ENCODE results near the gene SVEP1. TPM values are rescaled to one million over a fixed set of nuclear protein-coding genes. Genes with fewer than 3 reads are reported as not detected.

SVEP1 gene
- total and polyA plus RNA-seq, 2 experiments from 2014 or later = 0.18 to 0.63 TPM

GRCh38 chr9:110338143-110338542 lies 241.4 kb downstream of the SVEP1 start:
- ATAC-seq = no peak
- no peak for DNase-seq (ENCODE audit: low spot score)
- Histone ChIP-seq H3K27me3 (ENCODE audit: insufficient read depth) (no peaks in the 10 kb centered on the region), H3F3A (replicated peaks; ENCODE audit: low read depth) (no peaks in the 10 kb centered on the region), H3K27ac (ENCODE audit: low read depth) (no peak overlapping the region), H3K9me2 (ENCODE audit: insufficient read depth) (no peaks in the 10 kb centered on the region), H3K4me3 (no peak overlapping the region), H3K36me3 (ENCODE audit: insufficient read depth) (no peaks in the 10 kb centered on the region), H3K79me2 (replicated peaks; ENCODE audit: insufficient read depth) (no peaks in the 10 kb centered on the region), H4K20me1 (replicated peaks; ENCODE audit: insufficient read depth) (no peaks in the 10 kb centered on the region), H3K4me1 (ENCODE audit: insufficient read depth) (no peaks in the 10 kb centered on the region), H3K4me2 (no peak overlapping the region), H2AFZ (no peak overlapping the region)
- no peak overlapping the region for H3K27ac Mint-ChIP-seq
- no peaks in the 10 kb centered on the region for H3K9me3 Mint-ChIP-seq
- no peak for TF ChIP-seq STAT1 (IDR thresholded peaks at IDR 0.05; ENCODE audit: unreplicated experiment)
- TF ChIP-seq EZH2 (IDR thresholded peaks at IDR 0.05; ENCODE audit: low read depth, unreplicated experiment) = no peak
- no peak for TF ChIP-seq CREB1 (CRISPR knock-in tag; IDR thresholded peaks at IDR 0.05; ENCODE audit: low read depth)
- TF ChIP-seq EZH2phosphoT487 (IDR thresholded peaks at IDR 0.05; ENCODE audit: unreplicated experiment) = no peak
- TF ChIP-seq REST (IDR thresholded peaks at IDR 0.05; ENCODE audit: unreplicated experiment) = no peak
- TF ChIP-seq, protein P1, sequence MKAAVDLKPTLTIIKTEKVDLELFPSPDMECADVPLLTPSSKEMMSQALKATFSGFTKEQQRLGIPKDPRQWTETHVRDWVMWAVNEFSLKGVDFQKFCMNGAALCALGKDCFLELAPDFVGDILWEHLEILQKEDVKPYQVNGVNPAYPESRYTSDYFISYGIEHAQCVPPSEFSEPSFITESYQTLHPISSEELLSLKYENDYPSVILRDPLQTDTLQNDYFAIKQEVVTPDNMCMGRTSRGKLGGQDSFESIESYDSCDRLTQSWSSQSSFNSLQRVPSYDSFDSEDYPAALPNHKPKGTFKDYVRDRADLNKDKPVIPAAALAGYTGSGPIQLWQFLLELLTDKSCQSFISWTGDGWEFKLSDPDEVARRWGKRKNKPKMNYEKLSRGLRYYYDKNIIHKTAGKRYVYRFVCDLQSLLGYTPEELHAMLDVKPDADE (IDR thresholded peaks at IDR 0.05) = no peak
- no peak for TF ChIP-seq ZNF331 (CRISPR knock-in tag; IDR thresholded peaks at IDR 0.05; ENCODE audit: low read depth)
- TF ChIP-seq, protein P2, sequence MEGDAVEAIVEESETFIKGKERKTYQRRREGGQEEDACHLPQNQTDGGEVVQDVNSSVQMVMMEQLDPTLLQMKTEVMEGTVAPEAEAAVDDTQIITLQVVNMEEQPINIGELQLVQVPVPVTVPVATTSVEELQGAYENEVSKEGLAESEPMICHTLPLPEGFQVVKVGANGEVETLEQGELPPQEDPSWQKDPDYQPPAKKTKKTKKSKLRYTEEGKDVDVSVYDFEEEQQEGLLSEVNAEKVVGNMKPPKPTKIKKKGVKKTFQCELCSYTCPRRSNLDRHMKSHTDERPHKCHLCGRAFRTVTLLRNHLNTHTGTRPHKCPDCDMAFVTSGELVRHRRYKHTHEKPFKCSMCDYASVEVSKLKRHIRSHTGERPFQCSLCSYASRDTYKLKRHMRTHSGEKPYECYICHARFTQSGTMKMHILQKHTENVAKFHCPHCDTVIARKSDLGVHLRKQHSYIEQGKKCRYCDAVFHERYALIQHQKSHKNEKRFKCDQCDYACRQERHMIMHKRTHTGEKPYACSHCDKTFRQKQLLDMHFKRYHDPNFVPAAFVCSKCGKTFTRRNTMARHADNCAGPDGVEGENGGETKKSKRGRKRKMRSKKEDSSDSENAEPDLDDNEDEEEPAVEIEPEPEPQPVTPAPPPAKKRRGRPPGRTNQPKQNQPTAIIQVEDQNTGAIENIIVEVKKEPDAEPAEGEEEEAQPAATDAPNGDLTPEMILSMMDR (conservative IDR thresholded peaks at IDR 0.05; ENCODE audit: low read depth in 2 of 2) = no peak
- TF ChIP-seq, protein P3, sequence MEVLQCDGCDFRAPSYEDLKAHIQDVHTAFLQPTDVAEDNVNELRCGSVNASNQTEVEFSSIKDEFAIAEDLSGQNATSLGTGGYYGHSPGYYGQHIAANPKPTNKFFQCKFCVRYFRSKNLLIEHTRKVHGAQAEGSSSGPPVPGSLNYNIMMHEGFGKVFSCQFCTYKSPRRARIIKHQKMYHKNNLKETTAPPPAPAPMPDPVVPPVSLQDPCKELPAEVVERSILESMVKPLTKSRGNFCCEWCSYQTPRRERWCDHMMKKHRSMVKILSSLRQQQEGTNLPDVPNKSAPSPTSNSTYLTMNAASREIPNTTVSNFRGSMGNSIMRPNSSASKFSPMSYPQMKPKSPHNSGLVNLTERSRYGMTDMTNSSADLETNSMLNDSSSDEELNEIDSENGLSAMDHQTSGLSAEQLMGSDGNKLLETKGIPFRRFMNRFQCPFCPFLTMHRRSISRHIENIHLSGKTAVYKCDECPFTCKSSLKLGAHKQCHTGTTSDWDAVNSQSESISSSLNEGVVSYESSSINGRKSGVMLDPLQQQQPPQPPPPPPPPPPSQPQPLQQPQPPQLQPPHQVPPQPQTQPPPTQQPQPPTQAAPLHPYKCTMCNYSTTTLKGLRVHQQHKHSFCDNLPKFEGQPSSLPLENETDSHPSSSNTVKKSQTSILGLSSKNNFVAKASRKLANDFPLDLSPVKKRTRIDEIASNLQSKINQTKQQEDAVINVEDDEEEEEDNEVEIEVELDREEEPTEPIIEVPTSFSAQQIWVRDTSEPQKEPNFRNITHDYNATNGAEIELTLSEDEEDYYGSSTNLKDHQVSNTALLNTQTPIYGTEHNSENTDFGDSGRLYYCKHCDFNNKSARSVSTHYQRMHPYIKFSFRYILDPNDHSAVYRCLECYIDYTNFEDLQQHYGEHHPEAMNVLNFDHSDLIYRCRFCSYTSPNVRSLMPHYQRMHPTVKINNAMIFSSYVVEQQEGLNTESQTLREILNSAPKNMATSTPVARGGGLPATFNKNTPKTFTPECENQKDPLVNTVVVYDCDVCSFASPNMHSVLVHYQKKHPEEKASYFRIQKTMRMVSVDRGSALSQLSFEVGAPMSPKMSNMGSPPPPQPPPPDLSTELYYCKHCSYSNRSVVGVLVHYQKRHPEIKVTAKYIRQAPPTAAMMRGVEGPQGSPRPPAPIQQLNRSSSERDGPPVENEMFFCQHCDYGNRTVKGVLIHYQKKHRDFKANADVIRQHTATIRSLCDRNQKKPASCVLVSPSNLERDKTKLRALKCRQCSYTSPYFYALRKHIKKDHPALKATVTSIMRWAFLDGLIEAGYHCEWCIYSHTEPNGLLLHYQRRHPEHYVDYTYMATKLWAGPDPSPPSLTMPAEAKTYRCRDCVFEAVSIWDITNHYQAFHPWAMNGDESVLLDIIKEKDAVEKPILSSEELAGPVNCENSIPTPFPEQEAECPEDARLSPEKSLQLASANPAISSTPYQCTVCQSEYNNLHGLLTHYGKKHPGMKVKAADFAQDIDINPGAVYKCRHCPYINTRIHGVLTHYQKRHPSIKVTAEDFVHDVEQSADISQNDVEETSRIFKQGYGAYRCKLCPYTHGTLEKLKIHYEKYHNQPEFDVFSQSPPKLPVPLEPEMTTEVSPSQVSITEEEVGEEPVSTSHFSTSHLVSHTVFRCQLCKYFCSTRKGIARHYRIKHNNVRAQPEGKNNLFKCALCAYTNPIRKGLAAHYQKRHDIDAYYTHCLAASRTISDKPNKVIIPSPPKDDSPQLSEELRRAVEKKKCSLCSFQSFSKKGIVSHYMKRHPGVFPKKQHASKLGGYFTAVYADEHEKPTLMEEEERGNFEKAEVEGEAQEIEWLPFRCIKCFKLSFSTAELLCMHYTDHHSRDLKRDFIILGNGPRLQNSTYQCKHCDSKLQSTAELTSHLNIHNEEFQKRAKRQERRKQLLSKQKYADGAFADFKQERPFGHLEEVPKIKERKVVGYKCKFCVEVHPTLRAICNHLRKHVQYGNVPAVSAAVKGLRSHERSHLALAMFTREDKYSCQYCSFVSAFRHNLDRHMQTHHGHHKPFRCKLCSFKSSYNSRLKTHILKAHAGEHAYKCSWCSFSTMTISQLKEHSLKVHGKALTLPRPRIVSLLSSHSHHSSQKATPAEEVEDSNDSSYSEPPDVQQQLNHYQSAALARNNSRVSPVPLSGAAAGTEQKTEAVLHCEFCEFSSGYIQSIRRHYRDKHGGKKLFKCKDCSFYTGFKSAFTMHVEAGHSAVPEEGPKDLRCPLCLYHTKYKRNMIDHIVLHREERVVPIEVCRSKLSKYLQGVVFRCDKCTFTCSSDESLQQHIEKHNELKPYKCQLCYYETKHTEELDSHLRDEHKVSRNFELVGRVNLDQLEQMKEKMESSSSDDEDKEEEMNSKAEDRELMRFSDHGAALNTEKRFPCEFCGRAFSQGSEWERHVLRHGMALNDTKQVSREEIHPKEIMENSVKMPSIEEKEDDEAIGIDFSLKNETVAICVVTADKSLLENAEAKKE (CRISPR knock-in tag; IDR thresholded peaks at IDR 0.05) = no peak
- no peak for TF ChIP-seq ZNF114 (CRISPR knock-in tag; IDR thresholded peaks at IDR 0.05)
- TF ChIP-seq NANOG (IDR thresholded peaks at IDR 0.05; ENCODE audit: borderline replicate concordance) = no peak
- TF ChIP-seq POLR2AphosphoS5 (IDR thresholded peaks at IDR 0.05; ENCODE audit: low read depth) = no peak
- no peak for TF ChIP-seq JUNB (IDR thresholded peaks at IDR 0.05; ENCODE audit: unreplicated experiment)
- no peaks in the 10 kb centered on the region for H3K4me1 Mint-ChIP-seq
- no peaks in the 10 kb centered on the region for H3K27me3 Mint-ChIP-seq (ENCODE audit: insufficient read depth, low read depth, poor library complexity)
- H3K36me3 Mint-ChIP-seq (ENCODE audit: low read depth) = no peaks in the 10 kb centered on the region
- H3K4me3 Mint-ChIP-seq = no peak overlapping the region
